Stomach (tissue), 4 donors: ENCODE results near the gene FAM107B.

Experiments
- POLR2A ChIP-seq, 4 donors: fragments of 450-650 bp; IDR thresholded peaks; one replicate each; pipeline ENCODE4 v1.6.1; 2016; ENCODE audit warnings: antibody characterized with exemption in 4 of 4, control low read depth in 2 of 4, mild to moderate bottlenecking in 1 of 4, moderate library complexity in 1 of 4
- POLR2AphosphoS5 ChIP-seq, 3 donors: sonication (generic); formaldehyde crosslinking; IDR thresholded peaks; one replicate each; pipeline ENCODE4 v1.6.1; 2016; ENCODE audit warnings: antibody characterized with exemption in 3 of 3
- TF ChIP-seq, protein P1 (sequence below), 7 experiments: fragments of 450-650 bp in 4 of 7; fragments of 200-600 bp in 3 of 7; sonication (generic) in 3 of 7; IDR thresholded peaks; one replicate each; pipeline ENCODE4 v1.5.1; 2016 to 2019; ENCODE audit warnings: antibody characterized with exemption in 7 of 7, control low read depth in 2 of 7, mild to moderate bottlenecking in 1 of 7

DNA sequence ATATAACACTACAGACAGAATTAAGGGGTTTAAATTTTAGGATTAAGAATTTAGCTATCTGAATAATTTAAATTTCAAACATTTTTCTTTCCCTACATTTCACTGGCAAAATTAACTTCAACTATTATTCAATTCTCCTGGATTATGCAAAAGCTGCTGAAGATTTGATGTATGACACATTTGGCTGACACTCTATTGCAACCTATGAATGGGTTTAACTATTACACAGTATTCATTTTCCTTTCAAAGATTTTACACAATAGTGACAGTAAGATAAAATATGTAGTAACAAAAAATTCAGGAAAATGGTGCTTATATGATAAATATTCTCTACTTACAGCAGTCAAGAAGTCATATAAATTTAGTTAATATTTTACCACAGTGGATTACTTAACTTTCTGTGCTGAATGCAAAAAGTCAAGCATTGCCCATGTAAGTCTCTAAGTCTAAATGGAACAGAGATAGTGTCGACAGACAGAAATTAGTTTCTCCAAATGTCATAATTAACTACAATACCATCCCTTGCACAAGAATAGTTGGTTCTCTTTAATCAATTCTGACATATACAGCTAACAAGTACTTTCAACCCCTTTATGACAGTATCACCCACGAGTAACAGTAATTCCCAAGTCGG is 249.9 kb downstream of the FAM107B start:
- TF ChIP-seq, protein P1, sequence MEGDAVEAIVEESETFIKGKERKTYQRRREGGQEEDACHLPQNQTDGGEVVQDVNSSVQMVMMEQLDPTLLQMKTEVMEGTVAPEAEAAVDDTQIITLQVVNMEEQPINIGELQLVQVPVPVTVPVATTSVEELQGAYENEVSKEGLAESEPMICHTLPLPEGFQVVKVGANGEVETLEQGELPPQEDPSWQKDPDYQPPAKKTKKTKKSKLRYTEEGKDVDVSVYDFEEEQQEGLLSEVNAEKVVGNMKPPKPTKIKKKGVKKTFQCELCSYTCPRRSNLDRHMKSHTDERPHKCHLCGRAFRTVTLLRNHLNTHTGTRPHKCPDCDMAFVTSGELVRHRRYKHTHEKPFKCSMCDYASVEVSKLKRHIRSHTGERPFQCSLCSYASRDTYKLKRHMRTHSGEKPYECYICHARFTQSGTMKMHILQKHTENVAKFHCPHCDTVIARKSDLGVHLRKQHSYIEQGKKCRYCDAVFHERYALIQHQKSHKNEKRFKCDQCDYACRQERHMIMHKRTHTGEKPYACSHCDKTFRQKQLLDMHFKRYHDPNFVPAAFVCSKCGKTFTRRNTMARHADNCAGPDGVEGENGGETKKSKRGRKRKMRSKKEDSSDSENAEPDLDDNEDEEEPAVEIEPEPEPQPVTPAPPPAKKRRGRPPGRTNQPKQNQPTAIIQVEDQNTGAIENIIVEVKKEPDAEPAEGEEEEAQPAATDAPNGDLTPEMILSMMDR (IDR thresholded peaks at IDR 0.05): no peak
- TF ChIP-seq POLR2A (IDR thresholded peaks at IDR 0.05) (no peak), POLR2AphosphoS5 (IDR thresholded peaks at IDR 0.05) (no peak)
